ENCODE measurements around the gene LGALS9.
"Not testable (repeated sequence)": the region's sequence is repeated elsewhere in the genome, so short reads cannot be mapped to it uniquely, and the experiment has no call there.

Gene LGALS9

DNA sequence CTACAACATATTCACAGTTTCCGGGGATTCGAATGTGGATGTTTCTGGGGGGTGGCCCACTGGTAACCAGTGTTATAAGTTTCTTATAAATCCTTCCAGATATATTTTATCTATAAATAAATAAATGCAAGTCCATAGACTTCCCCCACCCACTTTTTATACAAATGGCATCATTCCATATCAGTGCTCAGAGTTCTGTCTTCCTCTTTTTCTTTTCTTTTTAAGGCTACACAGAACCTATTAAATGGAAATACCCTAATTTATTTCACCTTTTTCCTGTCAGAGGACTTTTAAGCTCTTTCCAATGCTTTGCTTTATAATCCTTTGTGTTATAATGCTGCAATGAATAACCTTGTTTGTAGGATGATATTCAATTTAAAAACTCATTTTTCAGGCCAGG lies 3.8 kb downstream of the LGALS9 start:
- peaks cover 51 to 69% of the 10 kb centered on the region in 2 donors for H3K4me1 ChIP-seq (ENCODE audit: control insufficient read depth in 2 of 2, insufficient read depth in 2 of 2, low read length in 2 of 2)

DNA sequence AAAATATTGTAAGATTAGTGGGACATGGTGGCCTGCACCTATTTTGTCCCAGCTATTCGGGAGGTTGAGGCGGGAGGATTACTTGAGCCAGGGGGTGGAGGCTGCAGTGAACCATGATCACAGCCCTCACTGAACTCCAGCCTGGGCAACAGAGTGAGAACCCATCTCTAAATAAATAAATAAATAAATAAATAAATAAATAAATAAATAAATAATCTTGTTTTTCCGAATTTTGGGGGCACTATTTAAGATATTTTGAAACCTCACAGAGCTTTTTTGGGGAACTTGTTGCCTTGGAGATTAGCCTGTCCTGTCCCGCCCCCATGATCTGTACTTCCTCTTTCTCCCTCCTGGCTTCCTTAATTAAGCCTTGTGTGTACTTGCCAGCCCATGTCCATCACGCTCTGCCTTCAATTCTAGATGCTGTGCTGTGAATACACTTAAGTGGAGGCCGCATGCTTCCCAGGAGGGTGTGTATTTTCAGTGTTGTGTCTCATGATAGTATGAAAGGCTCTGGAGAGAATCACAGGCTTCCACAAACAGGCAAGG lies 4.4 kb downstream of the LGALS9 start:
- Histone ChIP-seq H3K9ac (ENCODE audit: low read depth in 1 of 2, low read length in 2 of 2) (peak overlapping the region; percentile 66 to 75), H3K27me3 (ENCODE audit: control insufficient read depth in 2 of 2, insufficient read depth in 2 of 2, low read length in 2 of 2) (no peaks in the 10 kb centered on the region), H3K27ac (ENCODE audit: low read depth in 2 of 2, low read length in 2 of 2) (peak overlapping the region; percentile 92 to 95), H3K36me3 (ENCODE audit: control insufficient read depth in 2 of 2, insufficient read depth in 2 of 2, low read length in 2 of 2) (peaks cover 9 to 16% of the 10 kb centered on the region in 2 donors), H3K9me3 (ENCODE audit: control insufficient read depth in 2 of 2, low read length in 2 of 2) (no peaks in the 10 kb centered on the region), H3K4me3 (ENCODE audit: low read length in 2 of 2) (peak overlapping the region; percentile 48 to 52), H3K4me1 (ENCODE audit: control insufficient read depth in 2 of 2, insufficient read depth in 2 of 2, low read length in 2 of 2) (peaks cover 48 to 65% of the 10 kb centered on the region in 2 donors)

More for the DNA sequence above, 3.8 kb downstream of the LGALS9 start:
- no peaks in the 10 kb centered on the region for H3K27me3 ChIP-seq (ENCODE audit: control insufficient read depth in 2 of 2, insufficient read depth in 2 of 2, low read length in 2 of 2)
- H3K9me3 ChIP-seq (ENCODE audit: control insufficient read depth in 2 of 2, low read length in 2 of 2): no peaks in the 10 kb centered on the region
- no peak overlapping the region for H3K9ac ChIP-seq (ENCODE audit: low read depth in 1 of 2, low read length in 2 of 2)
- H3K27ac ChIP-seq (ENCODE audit: low read depth in 2 of 2, low read length in 2 of 2): peak overlapping the region; percentile 95 to 97
- H3K4me3 ChIP-seq (ENCODE audit: low read length in 2 of 2): peak overlapping the region in 1 of 2 donors; percentile 20
- H3K36me3 ChIP-seq (ENCODE audit: control insufficient read depth in 2 of 2, insufficient read depth in 2 of 2, low read length in 2 of 2): peaks cover 5 to 10% of the 10 kb centered on the region in 2 donors

DNA sequence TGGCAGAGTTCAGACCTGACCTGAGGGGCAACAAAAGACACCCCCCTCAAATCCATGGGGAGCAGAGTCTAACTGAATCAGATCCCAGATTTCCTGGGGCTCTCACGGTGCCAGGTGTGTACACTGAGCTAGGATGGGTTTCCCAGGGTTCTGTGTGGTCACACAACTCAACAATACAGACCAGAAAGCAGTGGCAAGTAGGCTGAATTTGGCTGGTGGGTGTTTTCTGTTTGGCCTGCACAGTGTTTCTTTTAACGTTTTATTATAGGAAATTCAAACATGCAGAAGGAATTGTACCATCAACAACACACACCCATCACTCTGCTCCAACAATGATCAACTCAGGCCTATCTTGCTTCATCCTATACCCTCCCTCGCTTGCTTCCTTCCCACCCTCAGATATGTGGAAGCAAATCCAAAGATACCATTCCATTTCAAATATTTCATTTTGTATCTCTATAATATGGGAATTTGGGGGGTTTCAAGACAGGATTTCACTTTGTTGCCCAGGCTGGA lies 5.1 kb downstream of the LGALS9 start:
- Histone ChIP-seq H3K9ac (ENCODE audit: low read depth in 1 of 2, low read length in 2 of 2) (peak overlapping the region; percentile 66 to 75), H3K36me3 (ENCODE audit: control insufficient read depth in 2 of 2, insufficient read depth in 2 of 2, low read length in 2 of 2) (peaks cover 16 to 23% of the 10 kb centered on the region in 2 donors), H3K4me3 (ENCODE audit: low read length in 2 of 2) (peak overlapping the region; percentile 48 to 52), H3K27ac (ENCODE audit: low read depth in 2 of 2, low read length in 2 of 2) (peak overlapping the region; percentile 92 to 95), H3K4me1 (ENCODE audit: control insufficient read depth in 2 of 2, insufficient read depth in 2 of 2, low read length in 2 of 2) (peaks cover 45 to 60% of the 10 kb centered on the region in 2 donors)
- not testable (repeated sequence) for H3K27me3 ChIP-seq (ENCODE audit: control insufficient read depth in 2 of 2, insufficient read depth in 2 of 2, low read length in 2 of 2); H3K9me3 ChIP-seq (ENCODE audit: control insufficient read depth in 2 of 2, low read length in 2 of 2)

DNA sequence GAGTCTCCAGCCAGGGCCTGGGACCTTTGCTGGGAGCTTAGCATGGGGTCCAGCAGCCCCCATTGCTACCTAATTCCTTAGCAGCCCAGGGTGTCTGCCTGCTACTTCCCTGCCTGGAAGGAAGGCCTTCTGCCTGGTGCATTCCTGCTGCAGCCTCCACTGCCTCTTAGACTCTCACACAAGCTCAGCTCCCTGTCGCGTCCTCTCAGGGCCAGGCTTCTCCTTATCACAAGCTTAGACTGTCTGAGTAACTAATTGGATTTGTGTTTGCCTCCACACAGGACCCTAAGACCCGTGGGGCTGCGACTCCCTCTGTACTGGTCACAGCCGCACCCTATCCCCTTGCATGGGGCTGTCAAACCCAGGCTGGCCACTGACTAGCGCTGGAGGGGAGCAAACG lies 6.8 kb downstream of the LGALS9 start:
- H3K9me3 ChIP-seq (ENCODE audit: control insufficient read depth in 2 of 2, low read length in 2 of 2); H3K4me3 ChIP-seq (ENCODE audit: low read length in 2 of 2); H3K27me3 ChIP-seq (ENCODE audit: control insufficient read depth in 2 of 2, insufficient read depth in 2 of 2, low read length in 2 of 2); H3K9ac ChIP-seq (ENCODE audit: low read depth in 1 of 2, low read length in 2 of 2): not testable (repeated sequence)
- H3K27ac ChIP-seq (ENCODE audit: low read depth in 2 of 2, low read length in 2 of 2): peak overlapping the region in 1 of 2 donors; percentile 9
- H3K4me1 ChIP-seq (ENCODE audit: control insufficient read depth in 2 of 2, insufficient read depth in 2 of 2, low read length in 2 of 2): peaks cover 37 to 46% of the 10 kb centered on the region in 2 donors
- peaks cover 20 to 29% of the 10 kb centered on the region in 2 donors for H3K36me3 ChIP-seq (ENCODE audit: control insufficient read depth in 2 of 2, insufficient read depth in 2 of 2, low read length in 2 of 2)

DNA sequence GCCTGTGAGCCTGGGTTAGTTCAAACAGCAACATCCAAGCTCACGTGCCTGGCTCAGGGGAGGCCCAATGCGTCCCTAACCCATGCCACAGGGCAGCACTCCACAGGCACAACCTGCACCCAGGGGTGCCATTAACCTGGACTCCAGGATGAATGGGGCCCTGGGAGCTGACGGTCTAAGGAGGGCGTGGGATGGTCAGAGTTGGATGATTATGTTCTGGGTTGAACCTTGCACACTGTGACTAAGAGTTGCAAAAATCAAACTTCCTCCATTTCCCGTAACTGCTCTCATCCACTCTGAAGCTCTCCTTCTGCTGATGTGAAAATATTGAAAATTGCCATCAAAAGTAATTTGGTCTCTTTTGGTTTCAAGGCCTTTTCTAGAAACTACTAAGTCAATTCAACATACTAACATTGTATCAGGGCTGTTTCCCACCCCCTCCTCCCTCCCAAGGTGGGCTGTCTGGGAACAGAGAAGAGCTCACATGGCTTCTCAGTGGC lies 7.5 kb downstream of the LGALS9 start:
- H3K36me3 ChIP-seq (ENCODE audit: control insufficient read depth in 2 of 2, insufficient read depth in 2 of 2, low read length in 2 of 2): peaks cover 20 to 29% of the 10 kb centered on the region in 2 donors
- not testable (repeated sequence) for H3K27ac ChIP-seq (ENCODE audit: low read depth in 2 of 2, low read length in 2 of 2); H3K27me3 ChIP-seq (ENCODE audit: control insufficient read depth in 2 of 2, insufficient read depth in 2 of 2, low read length in 2 of 2); H3K9ac ChIP-seq (ENCODE audit: low read depth in 1 of 2, low read length in 2 of 2); H3K9me3 ChIP-seq (ENCODE audit: control insufficient read depth in 2 of 2, low read length in 2 of 2); H3K4me3 ChIP-seq (ENCODE audit: low read length in 2 of 2)
- peaks cover 31 to 39% of the 10 kb centered on the region in 2 donors for H3K4me1 ChIP-seq (ENCODE audit: control insufficient read depth in 2 of 2, insufficient read depth in 2 of 2, low read length in 2 of 2)

DNA sequence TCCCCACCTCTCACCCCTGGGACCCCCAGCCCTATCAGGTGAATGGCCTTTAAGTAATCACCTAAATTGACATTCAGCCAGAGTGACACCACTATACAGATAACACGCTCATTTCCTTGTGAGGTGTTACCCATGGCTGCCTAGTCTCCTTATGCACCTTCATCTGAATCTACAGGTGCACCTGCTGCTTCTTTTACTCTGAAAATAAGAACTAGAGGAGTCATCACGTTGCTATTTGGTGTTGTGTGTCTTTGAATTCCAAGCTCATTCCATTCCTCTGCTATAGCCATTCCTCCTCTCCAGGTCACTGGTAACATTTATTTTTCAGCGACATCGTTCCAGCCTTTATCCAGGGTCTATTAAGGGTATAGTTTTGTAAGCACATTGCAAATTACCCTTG lies 9.8 kb downstream of the LGALS9 start:
- Histone ChIP-seq H3K36me3 (ENCODE audit: control insufficient read depth in 2 of 2, insufficient read depth in 2 of 2, low read length in 2 of 2) (peaks cover 20 to 37% of the 10 kb centered on the region in 2 donors), H3K4me1 (ENCODE audit: control insufficient read depth in 2 of 2, insufficient read depth in 2 of 2, low read length in 2 of 2) (peaks cover 15 to 23% of the 10 kb centered on the region in 2 donors), H3K9me3 (ENCODE audit: control insufficient read depth in 2 of 2, low read length in 2 of 2) (no peaks in the 10 kb centered on the region)

DNA sequence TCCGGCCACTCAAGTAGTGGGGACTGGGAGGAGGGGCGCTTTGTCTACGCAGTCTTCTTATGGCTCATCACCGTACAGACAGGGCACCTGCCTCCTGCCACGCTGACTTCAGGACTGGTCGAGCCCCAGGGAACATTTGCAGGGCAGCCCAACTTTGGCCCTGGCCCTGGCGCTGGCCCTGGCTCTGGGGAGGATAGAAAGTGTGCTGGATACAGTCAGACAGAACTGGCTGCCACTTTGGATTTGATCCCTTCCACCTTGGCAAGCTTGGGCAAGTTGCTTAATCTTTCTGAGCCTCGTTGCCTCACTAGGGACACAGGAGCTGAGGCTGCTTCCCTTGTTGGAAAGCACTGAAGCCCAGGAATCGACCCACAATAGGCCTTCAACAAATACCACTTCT lies 13.6 kb downstream of the LGALS9 start:
- H3K27ac ChIP-seq (ENCODE audit: low read depth in 2 of 2, low read length in 2 of 2): peak overlapping the region; percentile 22 to 48
- no peaks in the 10 kb centered on the region for H3K27me3 ChIP-seq (ENCODE audit: control insufficient read depth in 2 of 2, insufficient read depth in 2 of 2, low read length in 2 of 2)
- peaks cover 27 to 45% of the 10 kb centered on the region in 2 donors for H3K36me3 ChIP-seq (ENCODE audit: control insufficient read depth in 2 of 2, insufficient read depth in 2 of 2, low read length in 2 of 2)
- no peaks in the 10 kb centered on the region for H3K9me3 ChIP-seq (ENCODE audit: control insufficient read depth in 2 of 2, low read length in 2 of 2)
- no peak overlapping the region for H3K4me3 ChIP-seq (ENCODE audit: low read length in 2 of 2)
- peaks cover 22 to 38% of the 10 kb centered on the region in 2 donors for H3K4me1 ChIP-seq (ENCODE audit: control insufficient read depth in 2 of 2, insufficient read depth in 2 of 2, low read length in 2 of 2)
- H3K9ac ChIP-seq (ENCODE audit: low read depth in 1 of 2, low read length in 2 of 2): peak overlapping the region in 1 of 2 donors; percentile 10

More for the DNA sequence above, 9.8 kb downstream of the LGALS9 start:
- H3K27ac ChIP-seq (ENCODE audit: low read depth in 2 of 2, low read length in 2 of 2): no peak overlapping the region
- no peak overlapping the region for H3K9ac ChIP-seq (ENCODE audit: low read depth in 1 of 2, low read length in 2 of 2)
- H3K4me3 ChIP-seq (ENCODE audit: low read length in 2 of 2): no peak overlapping the region
- no peaks in the 10 kb centered on the region for H3K27me3 ChIP-seq (ENCODE audit: control insufficient read depth in 2 of 2, insufficient read depth in 2 of 2, low read length in 2 of 2)

DNA sequence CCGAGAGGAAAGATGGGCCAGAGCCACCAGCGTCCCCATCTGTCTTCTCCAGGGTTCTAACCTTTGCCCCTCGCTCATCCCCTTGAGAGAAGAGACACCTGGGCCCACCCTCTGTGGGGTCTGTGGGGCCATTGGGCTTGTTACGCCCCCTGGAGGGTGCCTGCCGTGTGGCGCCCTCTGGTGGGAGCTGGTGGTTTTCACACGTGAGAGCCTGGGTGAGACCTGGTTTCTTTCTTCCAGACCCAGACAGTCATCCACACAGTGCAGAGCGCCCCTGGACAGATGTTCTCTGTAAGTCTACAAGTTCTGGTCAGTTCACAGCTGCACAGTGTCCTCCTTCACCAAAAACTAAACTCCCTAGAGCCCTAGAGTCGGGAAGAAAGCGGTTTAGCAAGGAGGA lies 14.6 kb downstream of the LGALS9 start:
- not testable (repeated sequence) for H3K27me3 ChIP-seq (ENCODE audit: control insufficient read depth in 2 of 2, insufficient read depth in 2 of 2, low read length in 2 of 2); H3K4me3 ChIP-seq (ENCODE audit: low read length in 2 of 2); H3K9me3 ChIP-seq (ENCODE audit: control insufficient read depth in 2 of 2, low read length in 2 of 2); H3K9ac ChIP-seq (ENCODE audit: low read depth in 1 of 2, low read length in 2 of 2)
- Histone ChIP-seq H3K27ac (ENCODE audit: low read depth in 2 of 2, low read length in 2 of 2) (peak overlapping the region; percentile 86 to 96), H3K36me3 (ENCODE audit: control insufficient read depth in 2 of 2, insufficient read depth in 2 of 2, low read length in 2 of 2) (peaks cover 21 to 35% of the 10 kb centered on the region in 2 donors), H3K4me1 (ENCODE audit: control insufficient read depth in 2 of 2, insufficient read depth in 2 of 2, low read length in 2 of 2) (peaks cover 22 to 38% of the 10 kb centered on the region in 2 donors)

DNA sequence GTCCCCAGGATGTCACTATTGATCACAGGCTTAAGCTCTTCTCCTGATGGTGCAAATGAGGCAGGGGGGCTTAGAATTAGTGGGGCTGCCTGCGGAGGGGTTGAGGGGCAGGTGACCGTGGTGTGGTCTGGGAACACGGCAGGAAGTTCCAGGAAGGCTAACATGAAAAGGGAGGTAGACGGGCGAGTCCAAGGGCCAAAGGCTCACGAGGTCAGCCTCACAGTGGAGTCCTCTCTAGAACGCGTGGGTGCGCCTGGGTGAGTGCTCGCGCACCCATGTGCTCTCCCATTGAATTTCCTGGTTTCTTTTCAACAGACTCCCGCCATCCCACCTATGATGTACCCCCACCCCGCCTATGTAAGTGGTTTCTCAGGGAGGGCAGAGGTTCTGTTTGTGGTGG lies 15.2 kb downstream of the LGALS9 start:
- Histone ChIP-seq H3K36me3 (ENCODE audit: control insufficient read depth in 2 of 2, insufficient read depth in 2 of 2, low read length in 2 of 2) (peaks cover 16 to 28% of the 10 kb centered on the region in 2 donors), H3K9ac (ENCODE audit: low read depth in 1 of 2, low read length in 2 of 2) (peak overlapping the region in 1 of 2 donors; percentile 62), H3K9me3 (ENCODE audit: control insufficient read depth in 2 of 2, low read length in 2 of 2) (no peaks in the 10 kb centered on the region), H3K4me3 (ENCODE audit: low read length in 2 of 2) (no peak overlapping the region), H3K4me1 (ENCODE audit: control insufficient read depth in 2 of 2, insufficient read depth in 2 of 2, low read length in 2 of 2) (peaks cover 22 to 38% of the 10 kb centered on the region in 2 donors), H3K27ac (ENCODE audit: low read depth in 2 of 2, low read length in 2 of 2) (peak overlapping the region; percentile 86 to 96), H3K27me3 (ENCODE audit: control insufficient read depth in 2 of 2, insufficient read depth in 2 of 2, low read length in 2 of 2) (no peaks in the 10 kb centered on the region)

DNA sequence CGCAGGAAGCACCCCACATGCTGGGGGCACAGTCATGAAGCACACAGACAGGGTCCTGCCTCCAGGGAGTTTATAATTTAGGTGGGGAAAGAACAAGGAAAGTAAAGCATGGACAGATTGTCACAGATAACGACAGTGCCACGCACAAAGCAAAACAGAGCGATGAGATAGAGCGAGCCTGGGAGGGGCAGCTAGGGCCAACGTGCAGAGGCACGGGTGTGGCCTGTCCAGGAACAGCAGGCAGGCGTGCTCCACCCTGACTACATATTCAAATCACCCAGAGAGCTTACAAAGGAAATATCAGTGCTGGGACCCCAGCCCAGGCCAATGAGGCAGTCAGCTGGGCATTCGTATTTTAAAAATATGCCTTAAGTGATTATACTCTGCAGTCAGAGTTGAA lies 16.8 kb downstream of the LGALS9 start:
- H3K36me3 ChIP-seq (ENCODE audit: control insufficient read depth in 2 of 2, insufficient read depth in 2 of 2, low read length in 2 of 2): peaks cover 12 to 24% of the 10 kb centered on the region in 2 donors
- H3K9me3 ChIP-seq (ENCODE audit: control insufficient read depth in 2 of 2, low read length in 2 of 2): no peaks in the 10 kb centered on the region
- H3K4me1 ChIP-seq (ENCODE audit: control insufficient read depth in 2 of 2, insufficient read depth in 2 of 2, low read length in 2 of 2): peaks cover 22 to 38% of the 10 kb centered on the region in 2 donors
- no peaks in the 10 kb centered on the region for H3K27me3 ChIP-seq (ENCODE audit: control insufficient read depth in 2 of 2, insufficient read depth in 2 of 2, low read length in 2 of 2)
- no peak overlapping the region for H3K4me3 ChIP-seq (ENCODE audit: low read length in 2 of 2)
- peak overlapping the region; percentile 41 to 62 for H3K9ac ChIP-seq (ENCODE audit: low read depth in 1 of 2, low read length in 2 of 2)
- H3K27ac ChIP-seq (ENCODE audit: low read depth in 2 of 2, low read length in 2 of 2): peak overlapping the region; percentile 86 to 96

Measured in mucosa of rectum (tissue), 2 donors.